ENCODE measurements around the gene PABPC1L. TPM values are rescaled to one million over a fixed set of nuclear protein-coding genes. Genes with fewer than 3 reads are reported as not detected.

The PABPC1L gene
- total RNA-seq, 1 experiment from 2014 or later, result 90.7 TPM

DNA sequence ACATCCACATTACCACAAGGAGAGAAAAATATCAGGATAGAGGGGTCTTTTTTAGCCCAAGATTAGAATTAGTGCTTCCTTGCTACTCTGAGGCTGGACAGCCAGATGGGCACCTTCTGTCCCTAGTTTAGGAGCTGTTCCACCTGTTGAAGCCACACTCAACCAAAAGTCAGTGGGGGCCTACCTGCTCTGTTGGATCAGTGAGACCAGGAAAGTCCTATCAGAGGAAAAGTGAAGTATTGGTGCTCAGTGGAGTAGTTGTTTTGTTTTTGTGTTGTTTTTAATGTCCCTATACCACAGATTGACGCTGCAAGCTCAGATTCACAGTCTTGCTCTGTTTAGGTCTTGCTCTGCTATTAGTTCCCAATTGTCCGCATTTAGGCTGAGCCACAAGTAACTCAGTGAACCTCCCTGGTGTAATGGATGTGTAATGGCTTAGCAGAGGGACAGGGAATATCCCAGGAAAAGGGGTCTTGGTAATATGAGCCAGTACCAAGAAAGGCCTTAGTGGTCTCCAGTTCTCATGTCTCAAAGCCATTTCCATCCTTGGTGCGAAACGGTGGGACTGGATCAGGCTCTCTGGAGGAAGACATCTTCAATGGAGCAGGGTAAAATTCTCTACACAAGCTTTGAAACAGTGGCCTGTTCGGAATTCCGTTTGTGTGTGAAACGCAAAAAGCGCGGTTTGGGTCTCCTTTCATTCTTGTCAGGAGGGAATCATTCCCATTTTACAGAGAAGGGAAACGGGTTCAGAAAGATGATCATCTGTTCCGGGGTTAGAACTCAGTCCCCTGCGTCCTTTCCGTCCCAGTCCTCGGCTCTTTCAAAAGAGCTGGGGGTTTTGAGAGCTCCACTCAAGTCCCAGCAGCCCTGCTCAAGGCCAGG is 631 bp upstream of the PABPC1L start:
- Mint-ChIP-seq H3K27me3 (ENCODE audit: low read depth) (no peaks in the 10 kb centered on the region), H3K4me1 (peaks cover 24% of the 10 kb centered on the region), H3K36me3 (peaks cover 54% of the 10 kb centered on the region), H3K9me3 (no peaks in the 10 kb centered on the region), H3K4me3 (peak overlapping the region; percentile 84), H3K27ac (peak overlapping the region; percentile 36)
- CTCF ChIA-PET, result interaction anchor here (0.6 to 1.8 kb wide), 18 partner anchors 11 to 539 kb away, joined by 3 to 13 read pairs (median 4); partner anchors contain the start of genes TOMM34 and YWHAB
- DNase-seq (ENCODE audit: low spot score) (no peak), ATAC-seq (peak; percentile 1; the same call in 1 of the 2 replicates)
- POLR2A ChIA-PET, result interaction anchor here (0.6 to 1.1 kb wide), 10 partner anchors 13 to 398 kb away, joined by 3 to 8 read pairs (median 4); partner anchors contain the start of genes TOMM34 and YWHAB
- TF ChIP-seq TCF7 (CRISPR knock-in tag; IDR thresholded peaks at IDR 0.05; ENCODE audit: low read depth) (no peak), ZNF317 (CRISPR knock-in tag; IDR thresholded peaks at IDR 0.05; ENCODE audit: borderline replicate concordance, low read depth) (no peak), NR1H2 (CRISPR knock-in tag; IDR thresholded peaks at IDR 0.05) (no peak)
- TF ChIP-seq, protein P1, sequence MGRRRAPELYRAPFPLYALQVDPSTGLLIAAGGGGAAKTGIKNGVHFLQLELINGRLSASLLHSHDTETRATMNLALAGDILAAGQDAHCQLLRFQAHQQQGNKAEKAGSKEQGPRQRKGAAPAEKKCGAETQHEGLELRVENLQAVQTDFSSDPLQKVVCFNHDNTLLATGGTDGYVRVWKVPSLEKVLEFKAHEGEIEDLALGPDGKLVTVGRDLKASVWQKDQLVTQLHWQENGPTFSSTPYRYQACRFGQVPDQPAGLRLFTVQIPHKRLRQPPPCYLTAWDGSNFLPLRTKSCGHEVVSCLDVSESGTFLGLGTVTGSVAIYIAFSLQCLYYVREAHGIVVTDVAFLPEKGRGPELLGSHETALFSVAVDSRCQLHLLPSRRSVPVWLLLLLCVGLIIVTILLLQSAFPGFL (CRISPR knock-in tag; IDR thresholded peaks at IDR 0.05; ENCODE audit: borderline replicate concordance), result no peak
- TF ChIP-seq, protein P2, sequence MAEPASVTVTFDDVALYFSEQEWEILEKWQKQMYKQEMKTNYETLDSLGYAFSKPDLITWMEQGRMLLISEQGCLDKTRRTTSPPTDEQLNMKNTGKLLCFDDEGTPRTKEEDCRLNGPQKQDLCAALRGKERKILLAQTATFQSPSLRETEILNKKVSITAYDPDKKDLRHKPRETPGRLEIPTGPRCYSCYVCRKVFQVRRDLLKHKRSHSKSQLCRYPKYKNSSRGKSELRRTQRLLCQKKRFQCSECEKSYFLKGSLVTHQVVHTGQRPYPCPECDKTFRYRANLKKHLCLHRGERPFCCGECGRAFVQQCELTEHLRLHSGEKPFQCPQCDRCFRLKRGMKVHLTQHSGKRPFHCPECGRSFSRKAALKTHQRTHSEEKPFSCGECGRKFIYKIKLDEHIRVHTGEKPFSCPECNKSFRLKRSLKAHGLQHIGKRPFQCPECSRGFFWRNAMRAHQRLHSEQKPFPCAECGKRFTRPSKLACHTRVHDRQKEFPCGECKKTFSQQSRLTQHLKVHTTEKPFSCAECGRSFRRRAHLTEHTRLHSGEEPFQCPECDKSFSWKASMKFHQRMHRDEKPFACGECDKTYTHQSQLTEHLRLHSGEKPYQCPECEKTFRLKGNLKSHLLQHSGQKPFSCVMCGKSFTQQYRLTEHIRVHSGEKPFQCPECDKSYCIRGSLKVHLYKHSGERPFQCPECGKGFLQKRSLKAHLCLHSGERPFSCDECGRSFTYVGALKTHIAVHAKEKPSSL (CRISPR knock-in tag; conservative IDR thresholded peaks at IDR 0.05), result peak; percentile 43; the same call in 1 of the 2 replicates
- TF ChIP-seq, protein P3, sequence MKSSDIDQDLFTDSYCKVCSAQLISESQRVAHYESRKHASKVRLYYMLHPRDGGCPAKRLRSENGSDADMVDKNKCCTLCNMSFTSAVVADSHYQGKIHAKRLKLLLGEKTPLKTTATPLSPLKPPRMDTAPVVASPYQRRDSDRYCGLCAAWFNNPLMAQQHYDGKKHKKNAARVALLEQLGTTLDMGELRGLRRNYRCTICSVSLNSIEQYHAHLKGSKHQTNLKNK (CRISPR knock-in tag; IDR thresholded peaks at IDR 0.05), result peak; percentile 36; the same call in 1 of the 2 replicates

DNA sequence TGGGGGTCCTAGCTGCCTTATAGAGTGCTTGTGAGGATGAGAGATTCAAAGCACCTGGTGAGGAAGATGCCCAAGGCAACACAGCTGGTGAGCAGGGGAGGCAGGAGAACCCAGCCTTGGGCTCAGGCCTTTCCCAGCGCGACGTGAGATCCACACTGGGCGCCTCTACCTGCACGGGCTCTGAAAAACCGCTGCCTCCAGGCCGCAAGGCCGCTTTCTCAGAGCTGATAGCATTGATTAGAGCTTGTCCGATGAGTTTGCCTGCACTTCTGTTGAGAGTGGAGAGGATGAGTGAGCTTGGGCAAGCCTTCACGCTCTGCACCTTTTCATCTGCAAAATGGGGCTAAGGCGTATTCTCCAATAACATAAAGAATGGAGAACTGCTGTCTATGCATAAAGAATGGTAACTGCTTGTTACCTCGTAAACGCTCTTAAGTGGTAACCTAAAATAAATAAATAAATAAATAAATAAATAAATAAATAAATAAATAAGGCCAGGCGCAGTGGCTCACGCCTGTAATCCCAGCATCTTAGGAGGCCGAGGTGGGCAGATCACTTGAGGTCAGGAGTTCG is 916 bp downstream of the PABPC1L start:
- Mint-ChIP-seq H3K36me3 (peaks cover 49% of the 10 kb centered on the region), H3K9me3 (no peaks in the 10 kb centered on the region), H3K4me3 (peak overlapping the region; percentile 84), H3K27me3 (ENCODE audit: low read depth) (no peaks in the 10 kb centered on the region), H3K27ac (peak overlapping the region; percentile 63), H3K4me1 (peaks cover 24% of the 10 kb centered on the region)
- ChIA-PET CTCF (interaction anchor here (0.5 to 1.8 kb wide), 12 partner anchors 22 to 227 kb away, joined by 3 to 6 read pairs (median 3); partner anchors contain the start of gene WFDC5), POLR2A (interaction anchor here (1.1 kb wide), 1 partner anchor 26 kb away, joined by 4 read pairs; the partner anchor contains the start of gene YWHAB)
- ATAC-seq (no peak), DNase-seq (ENCODE audit: low spot score) (peak; percentile 24)
- TF ChIP-seq RELA (CRISPR knock-in tag; IDR thresholded peaks at IDR 0.05; ENCODE audit: borderline replicate concordance) (no peak), CREM (CRISPR knock-in tag; IDR thresholded peaks at IDR 0.05) (no peak), ZNF671 (CRISPR knock-in tag; IDR thresholded peaks at IDR 0.05) (no peak), SMAD3 (CRISPR knock-in tag; IDR thresholded peaks at IDR 0.05; ENCODE audit: borderline replicate concordance) (no peak), MYBL2 (CRISPR knock-in tag; IDR thresholded peaks at IDR 0.05) (no peak), GTF2I (CRISPR knock-in tag; conservative IDR thresholded peaks at IDR 0.05) (no peak), ZNF396 (CRISPR knock-in tag; IDR thresholded peaks at IDR 0.05; ENCODE audit: borderline replicate concordance) (no peak), OVOL2 (CRISPR knock-in tag; IDR thresholded peaks at IDR 0.05; ENCODE audit: borderline replicate concordance) (no peak)
- TF ChIP-seq, protein P4, sequence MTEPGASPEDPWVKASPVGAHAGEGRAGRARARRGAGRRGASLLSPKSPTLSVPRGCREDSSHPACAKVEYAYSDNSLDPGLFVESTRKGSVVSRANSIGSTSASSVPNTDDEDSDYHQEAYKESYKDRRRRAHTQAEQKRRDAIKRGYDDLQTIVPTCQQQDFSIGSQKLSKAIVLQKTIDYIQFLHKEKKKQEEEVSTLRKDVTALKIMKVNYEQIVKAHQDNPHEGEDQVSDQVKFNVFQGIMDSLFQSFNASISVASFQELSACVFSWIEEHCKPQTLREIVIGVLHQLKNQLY (CRISPR knock-in tag; IDR thresholded peaks at IDR 0.05), result no peak
- TF ChIP-seq, protein P5, sequence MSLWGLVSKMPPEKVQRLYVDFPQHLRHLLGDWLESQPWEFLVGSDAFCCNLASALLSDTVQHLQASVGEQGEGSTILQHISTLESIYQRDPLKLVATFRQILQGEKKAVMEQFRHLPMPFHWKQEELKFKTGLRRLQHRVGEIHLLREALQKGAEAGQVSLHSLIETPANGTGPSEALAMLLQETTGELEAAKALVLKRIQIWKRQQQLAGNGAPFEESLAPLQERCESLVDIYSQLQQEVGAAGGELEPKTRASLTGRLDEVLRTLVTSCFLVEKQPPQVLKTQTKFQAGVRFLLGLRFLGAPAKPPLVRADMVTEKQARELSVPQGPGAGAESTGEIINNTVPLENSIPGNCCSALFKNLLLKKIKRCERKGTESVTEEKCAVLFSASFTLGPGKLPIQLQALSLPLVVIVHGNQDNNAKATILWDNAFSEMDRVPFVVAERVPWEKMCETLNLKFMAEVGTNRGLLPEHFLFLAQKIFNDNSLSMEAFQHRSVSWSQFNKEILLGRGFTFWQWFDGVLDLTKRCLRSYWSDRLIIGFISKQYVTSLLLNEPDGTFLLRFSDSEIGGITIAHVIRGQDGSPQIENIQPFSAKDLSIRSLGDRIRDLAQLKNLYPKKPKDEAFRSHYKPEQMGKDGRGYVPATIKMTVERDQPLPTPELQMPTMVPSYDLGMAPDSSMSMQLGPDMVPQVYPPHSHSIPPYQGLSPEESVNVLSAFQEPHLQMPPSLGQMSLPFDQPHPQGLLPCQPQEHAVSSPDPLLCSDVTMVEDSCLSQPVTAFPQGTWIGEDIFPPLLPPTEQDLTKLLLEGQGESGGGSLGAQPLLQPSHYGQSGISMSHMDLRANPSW (CRISPR knock-in tag; conservative IDR thresholded peaks at IDR 0.05; ENCODE audit: low read depth), result no peak

Data from WTC11 (cell line).